ES-I3 (cell line): Measurements from ENCODE around the gene ISCU.

Experiments
- H3K36me3 ChIP-seq: 2 replicates; pipeline ENCODE4 v1.6.1; 2013; ENCODE audit warnings: mild to moderate bottlenecking, low read length, control low read depth, moderate library complexity; ENCODE audit not compliant: insufficient read depth
- H3K4me1 ChIP-seq: 2 replicates; pipeline ENCODE4 v1.6.1; 2013; ENCODE audit warnings: mild to moderate bottlenecking, control low read depth, low read length; ENCODE audit not compliant: insufficient read depth
- H3K9ac ChIP-seq: 2 replicates; pipeline ENCODE4 v1.6.1; 2013; ENCODE audit warnings: low read depth, mild to moderate bottlenecking, low read length, moderate library complexity
- H3K9me3 ChIP-seq: 2 replicates; pipeline ENCODE4 v1.6.1; 2013; ENCODE audit warnings: mild to moderate bottlenecking, low read length, moderate library complexity; ENCODE audit not compliant: control insufficient read depth, insufficient read depth

Gene ISCU

DNA sequence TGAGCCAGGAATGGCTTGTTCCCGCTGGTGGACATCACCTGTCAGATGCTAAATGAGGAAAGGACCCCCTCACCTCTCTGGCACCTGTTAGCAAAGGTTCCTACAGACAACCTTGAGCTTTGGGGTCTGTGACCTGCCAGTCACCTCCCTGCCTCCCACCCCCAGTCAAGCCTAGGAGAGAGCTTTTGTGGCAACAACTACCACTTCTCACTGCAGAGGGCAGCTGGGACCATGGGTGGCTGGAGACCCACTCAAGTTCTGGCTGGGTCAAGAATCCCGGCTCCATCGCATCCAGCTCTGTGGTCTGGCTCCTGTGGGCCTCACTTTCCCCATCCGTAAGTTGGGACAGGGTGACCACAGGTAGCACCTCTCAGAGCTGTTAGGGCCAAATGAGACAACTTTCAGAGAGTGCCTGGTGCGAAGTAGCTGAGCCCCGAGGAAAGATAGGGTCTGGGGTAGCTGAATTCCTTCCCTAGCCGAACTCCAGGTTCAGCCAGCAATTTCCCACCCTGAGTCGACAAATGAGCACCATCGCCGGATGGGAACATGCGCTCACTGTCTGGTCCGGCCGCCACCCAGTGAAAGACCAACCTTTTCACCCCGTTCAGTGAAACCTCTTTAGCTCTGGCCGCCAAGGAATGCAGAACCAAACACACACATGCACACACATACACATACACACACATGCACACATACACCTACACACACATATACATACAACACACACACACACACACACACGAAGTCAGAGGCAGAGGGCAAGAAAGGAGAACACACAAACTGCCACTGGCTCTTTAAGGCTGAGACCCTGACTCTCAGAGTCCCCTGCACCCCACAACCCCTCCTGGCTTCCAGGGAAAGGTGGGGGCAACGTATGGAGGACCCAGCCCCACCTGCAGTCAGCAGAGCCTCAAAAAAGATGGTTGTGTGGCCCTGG is 33.6 kb downstream of the ISCU start:
- Histone ChIP-seq H3K36me3 (no peaks in the 10 kb centered on the region), H3K9me3 (no peaks in the 10 kb centered on the region), H3K4me1 (peaks cover 11% of the 10 kb centered on the region; the same call in 1 of the 2 replicates), H3K9ac (no peak overlapping the region)

DNA sequence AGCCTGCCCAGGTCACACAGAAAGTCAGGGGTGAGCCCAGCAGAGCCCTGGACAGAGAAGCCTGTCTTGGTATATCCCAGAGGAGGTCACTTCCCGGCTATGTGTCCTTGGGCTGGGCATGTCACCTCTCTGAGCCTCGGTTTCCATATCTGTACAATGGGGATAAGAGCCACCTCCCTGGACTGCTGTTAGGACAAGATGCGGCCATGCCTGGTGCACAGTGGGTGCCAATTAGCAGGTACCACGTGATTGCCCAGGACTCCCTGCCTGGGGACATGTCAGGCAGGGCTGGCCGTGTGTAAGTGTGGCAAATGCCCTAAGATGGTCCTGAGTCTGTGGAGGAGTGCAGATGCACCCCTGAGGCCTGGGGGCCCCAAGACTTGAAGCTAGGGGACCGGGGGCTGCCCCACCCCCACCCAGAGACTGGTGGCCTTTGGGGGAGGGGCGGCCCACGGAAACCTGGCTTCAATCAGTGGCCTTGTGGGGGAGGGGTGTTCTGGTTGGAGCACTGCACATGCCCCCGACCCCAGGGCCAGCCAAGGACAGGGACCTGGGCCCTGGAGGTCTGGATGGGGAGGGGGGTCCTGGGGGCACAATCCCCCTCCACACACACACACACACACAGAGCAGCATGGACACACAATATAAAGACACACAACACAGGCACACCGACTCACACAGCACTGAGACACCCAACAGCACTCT is 34.6 kb downstream of the ISCU start:
- no peaks in the 10 kb centered on the region for H3K36me3 ChIP-seq
- no peaks in the 10 kb centered on the region for H3K9me3 ChIP-seq
- H3K4me1 ChIP-seq = peaks cover 11% of the 10 kb centered on the region; the same call in 1 of the 2 replicates
- no peak overlapping the region for H3K9ac ChIP-seq

DNA sequence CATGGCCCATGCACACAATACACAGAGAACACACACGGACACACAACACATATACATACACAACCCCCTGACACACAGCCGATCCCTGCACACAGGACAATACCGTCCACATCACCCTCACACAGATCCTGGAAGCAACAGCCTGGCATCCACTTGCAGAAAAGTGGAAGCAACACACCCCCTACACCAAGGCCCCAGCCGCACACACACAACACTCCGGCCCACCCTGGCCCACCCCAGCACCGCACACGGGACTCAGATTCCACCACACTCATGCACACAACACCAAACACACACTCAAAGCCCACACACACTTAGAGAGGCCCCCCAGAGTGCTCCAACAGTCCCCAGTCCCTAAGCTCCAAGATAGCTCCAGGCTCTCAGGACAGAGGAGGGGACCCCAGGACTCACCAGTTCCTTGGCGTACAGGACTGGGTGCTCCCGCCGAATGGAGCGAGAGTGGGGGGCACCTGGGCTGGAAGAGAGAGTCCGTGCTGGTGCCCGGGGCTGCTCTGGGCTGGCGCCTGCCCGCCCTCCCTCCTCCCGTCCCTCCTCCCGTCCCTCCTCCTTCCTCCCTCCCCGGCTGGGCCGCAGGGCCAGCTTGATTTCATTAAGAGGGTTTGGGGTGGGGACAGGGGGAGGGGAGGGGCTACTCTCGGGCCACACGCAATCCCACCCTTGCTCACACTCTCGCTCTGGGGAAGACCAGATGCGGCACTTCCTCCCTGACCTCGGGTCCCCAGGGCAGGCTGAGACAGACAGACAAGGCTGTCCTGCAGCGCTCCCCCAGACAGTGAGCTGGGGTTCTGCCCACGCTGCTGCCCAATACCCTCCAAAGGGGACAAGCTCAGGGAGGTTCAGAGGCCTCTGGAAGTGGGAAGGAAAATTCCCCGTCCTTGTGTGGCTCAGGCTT is 35.4 kb downstream of the ISCU start, which contains the start of gene TMEM119:
TMEM119 (minus strand) TSS at position 526 of the 913 bp plus-strand sequence. CDS start 5,701 bp downstream, outside the sequence.
- peaks cover 11% of the 10 kb centered on the region; the same call in 1 of the 2 replicates for H3K4me1 ChIP-seq
- no peaks in the 10 kb centered on the region for H3K36me3 ChIP-seq
- no peak within 1 kb of the TSS for H3K9ac ChIP-seq
- no peaks in the 10 kb centered on the region for H3K9me3 ChIP-seq

DNA sequence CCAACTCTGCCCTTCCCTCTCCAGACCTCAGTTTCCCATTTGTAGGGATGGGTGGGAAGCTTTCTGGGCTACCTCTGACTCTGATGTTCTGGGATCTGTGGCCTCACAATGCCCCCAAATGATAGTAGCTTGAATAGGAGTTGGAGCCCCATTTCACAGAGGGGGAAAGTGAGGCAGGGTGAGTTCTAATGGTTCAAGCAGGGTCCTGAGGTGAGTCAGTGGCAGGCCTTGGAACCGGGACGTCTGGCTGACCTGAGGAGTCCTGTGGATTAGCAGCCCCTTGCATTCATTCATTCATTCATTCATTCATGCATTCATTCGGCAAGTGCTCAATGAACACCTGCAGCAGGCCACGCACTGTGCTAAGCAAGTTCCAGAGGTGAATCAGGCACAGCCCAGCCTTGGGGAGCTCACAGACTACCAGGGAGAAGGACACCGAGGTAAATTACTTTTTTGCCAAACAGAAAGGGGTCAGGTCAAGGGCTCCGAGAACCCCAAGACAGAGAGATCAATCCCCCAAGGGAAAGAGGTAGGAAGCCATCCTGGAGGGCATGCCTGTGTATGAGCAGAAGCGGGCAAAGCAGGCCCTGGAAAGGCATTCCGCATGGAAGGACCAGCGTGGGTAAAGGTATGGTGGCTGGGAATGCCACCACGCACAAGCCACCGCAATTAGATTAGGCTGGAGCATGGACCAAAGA is 36.3 kb downstream of the ISCU start:
- no peaks in the 10 kb centered on the region for H3K36me3 ChIP-seq

DNA sequence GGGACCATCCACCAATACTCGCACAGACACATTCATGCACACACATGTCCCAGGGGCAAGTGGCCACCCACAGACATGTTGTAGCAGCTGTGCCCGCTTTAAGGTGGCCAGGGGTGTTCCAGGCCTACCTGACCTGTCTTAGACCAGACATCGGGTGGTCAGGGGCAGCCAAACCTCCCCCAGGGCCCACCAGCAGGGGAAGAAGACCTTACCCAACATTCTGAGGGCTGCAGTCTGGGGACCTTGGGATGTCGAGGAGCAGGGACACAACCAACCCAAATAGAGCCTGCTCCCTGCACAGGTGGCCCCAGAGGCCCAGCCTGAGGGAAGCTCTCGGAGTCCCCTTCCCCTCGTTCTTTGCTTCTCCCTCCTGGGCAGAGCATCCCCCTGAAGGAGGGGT is 37.1 kb downstream of the ISCU start:
- no peak overlapping the region for H3K9ac ChIP-seq
- H3K36me3 ChIP-seq = no peaks in the 10 kb centered on the region
- peaks cover 11% of the 10 kb centered on the region for H3K4me1 ChIP-seq
- no peaks in the 10 kb centered on the region for H3K9me3 ChIP-seq

More for the DNA sequence above, 36.3 kb downstream of the ISCU start:
- no peaks in the 10 kb centered on the region for H3K9me3 ChIP-seq
- peaks cover 11% of the 10 kb centered on the region; the same call in 1 of the 2 replicates for H3K4me1 ChIP-seq
- no peak overlapping the region for H3K9ac ChIP-seq

DNA sequence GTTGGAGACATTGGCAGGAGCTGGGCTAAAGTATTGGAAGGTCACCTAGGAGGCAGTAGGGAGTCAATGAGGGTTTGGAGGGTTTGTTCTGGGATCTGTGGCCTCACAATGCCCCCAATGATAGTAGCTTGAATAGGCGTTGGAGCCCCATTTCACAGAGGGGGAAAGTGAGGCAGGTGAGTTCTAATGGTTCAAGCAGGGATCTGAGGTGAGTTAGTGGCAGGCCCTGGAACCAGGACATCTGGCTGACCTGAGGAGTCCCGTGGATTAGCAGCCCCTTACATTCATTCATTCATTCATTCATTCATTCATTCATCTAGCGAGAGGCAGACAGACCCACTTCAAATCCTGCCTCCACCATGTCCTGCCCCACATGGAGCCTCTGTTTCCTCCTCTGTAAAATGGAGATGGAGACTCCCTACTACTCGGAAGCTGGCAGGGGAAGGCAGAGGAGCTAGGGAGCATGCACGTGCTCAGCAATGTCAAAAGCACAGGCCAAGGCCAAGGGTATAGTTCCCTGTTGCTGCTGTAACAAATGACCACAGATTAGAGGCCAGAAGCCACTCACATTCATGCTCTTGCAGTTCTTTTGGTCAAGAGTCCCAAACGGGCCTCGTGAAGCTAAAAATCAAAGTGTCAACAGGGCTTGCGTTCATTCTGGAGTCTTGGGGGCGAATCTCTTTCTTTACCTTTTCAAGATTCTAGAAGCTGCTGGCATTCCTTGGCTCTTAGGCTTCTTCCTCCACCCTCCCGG is 37.7 kb downstream of the ISCU start:
- Histone ChIP-seq H3K9ac (no peak overlapping the region), H3K36me3 (no peaks in the 10 kb centered on the region), H3K9me3 (no peaks in the 10 kb centered on the region), H3K4me1 (peaks cover 12% of the 10 kb centered on the region)

DNA sequence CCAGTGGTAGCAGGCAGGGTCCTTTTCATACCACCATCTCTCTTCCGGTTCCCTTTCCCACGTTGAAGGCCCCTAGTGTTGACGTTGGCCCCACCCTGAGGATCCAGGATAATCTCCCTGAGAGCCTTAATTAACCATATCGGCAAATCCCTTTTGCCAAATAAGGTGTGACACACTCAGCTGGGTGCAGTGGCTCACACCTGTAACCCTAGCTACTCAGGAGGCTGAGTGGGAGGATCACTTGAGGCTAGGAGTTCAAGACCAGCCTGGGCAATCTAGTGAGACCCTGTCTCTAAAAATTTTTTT is 38.3 kb downstream of the ISCU start:
- Histone ChIP-seq H3K4me1 (peaks cover 12% of the 10 kb centered on the region), H3K9me3 (no peaks in the 10 kb centered on the region), H3K36me3 (no peaks in the 10 kb centered on the region), H3K9ac (no peak overlapping the region)

DNA sequence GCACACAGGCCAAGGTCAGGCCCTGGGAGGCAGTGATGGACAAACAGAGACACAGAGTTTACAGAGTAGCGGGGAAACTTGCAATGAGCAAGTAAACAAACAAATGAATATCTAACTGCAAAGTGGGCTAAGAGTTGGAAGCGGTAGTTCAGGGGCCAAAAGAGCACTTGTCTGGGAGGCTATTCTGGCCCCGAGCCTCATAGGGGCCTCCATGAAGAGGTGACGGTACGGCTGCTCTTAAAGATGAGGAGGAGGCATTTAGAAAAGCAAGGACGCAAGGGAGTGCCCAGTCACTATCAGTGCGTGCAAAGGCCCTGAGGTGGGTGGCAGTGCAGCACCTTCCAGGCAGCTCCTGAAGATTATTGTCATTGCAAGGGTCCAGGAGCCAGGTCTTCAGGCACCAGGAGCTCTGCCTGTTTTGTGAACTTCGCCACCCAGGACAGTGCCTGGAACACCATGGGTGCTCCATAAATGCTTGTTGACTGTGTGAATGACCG is 39.9 kb downstream of the ISCU start:
- no peaks in the 10 kb centered on the region for H3K9me3 ChIP-seq
- H3K9ac ChIP-seq = no peak overlapping the region
- peaks cover 16% of the 10 kb centered on the region for H3K4me1 ChIP-seq
- H3K36me3 ChIP-seq = no peaks in the 10 kb centered on the region

DNA sequence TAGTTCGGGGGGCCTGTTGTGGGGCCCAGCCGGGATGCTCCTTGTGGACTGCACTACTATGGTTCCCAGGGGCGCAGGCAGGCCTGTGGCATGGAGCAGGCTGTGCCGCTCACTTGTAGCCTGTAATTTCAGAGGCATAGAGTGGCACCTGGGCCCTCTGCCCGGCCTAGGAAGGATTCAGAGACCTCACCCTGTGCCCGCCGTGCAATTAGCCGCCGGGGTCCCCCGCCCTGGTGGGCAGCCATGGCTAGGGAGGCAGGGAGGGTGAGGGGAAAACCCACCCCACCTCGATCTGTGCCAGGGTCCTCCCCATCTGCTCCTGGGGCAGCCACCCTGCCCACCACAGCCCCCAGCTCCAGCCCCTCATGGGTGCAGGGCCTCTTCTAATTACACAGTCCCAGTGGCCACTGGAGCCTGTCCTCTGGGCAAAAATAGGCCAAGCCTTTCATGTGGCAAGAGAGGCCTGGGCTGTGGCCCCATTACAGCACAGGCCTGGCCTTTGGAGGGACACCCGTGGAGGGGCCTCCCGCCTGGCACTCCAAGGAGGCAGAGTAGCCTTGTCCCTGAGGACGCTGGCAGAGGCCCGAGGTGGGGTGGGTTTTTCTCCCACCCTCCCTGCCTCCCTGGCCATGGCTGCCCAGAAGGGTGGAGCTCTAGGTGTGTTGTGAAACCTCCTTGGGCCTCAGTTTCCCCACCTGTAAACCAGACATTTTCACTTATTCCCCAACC is 40.7 kb downstream of the ISCU start:
- Histone ChIP-seq H3K4me1 (peaks cover 11% of the 10 kb centered on the region), H3K36me3 (no peaks in the 10 kb centered on the region), H3K9me3 (no peaks in the 10 kb centered on the region), H3K9ac (no peak overlapping the region)

DNA sequence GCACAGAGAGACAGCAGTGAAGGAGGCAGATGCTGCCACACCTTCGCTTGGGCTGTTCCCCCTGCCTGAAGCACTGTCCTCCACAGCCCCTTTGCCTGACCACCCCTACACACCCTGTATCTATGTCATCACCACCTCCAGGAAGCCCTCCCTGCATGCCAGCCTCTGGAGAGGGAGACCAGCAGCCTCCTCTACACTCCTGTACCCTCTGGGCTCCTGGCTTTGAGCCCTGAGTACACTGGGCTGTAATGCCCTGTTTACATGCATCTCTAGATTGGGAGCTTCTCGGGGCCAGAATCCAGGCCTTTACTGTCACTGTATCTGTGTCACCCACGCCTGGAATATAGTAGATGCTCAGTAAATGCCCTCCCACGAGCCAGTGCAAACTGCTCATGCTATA is 41.3 kb downstream of the ISCU start:
- no peaks in the 10 kb centered on the region for H3K36me3 ChIP-seq
- no peak overlapping the region for H3K9ac ChIP-seq
- H3K9me3 ChIP-seq = no peaks in the 10 kb centered on the region
- H3K4me1 ChIP-seq = peaks cover 9% of the 10 kb centered on the region

DNA sequence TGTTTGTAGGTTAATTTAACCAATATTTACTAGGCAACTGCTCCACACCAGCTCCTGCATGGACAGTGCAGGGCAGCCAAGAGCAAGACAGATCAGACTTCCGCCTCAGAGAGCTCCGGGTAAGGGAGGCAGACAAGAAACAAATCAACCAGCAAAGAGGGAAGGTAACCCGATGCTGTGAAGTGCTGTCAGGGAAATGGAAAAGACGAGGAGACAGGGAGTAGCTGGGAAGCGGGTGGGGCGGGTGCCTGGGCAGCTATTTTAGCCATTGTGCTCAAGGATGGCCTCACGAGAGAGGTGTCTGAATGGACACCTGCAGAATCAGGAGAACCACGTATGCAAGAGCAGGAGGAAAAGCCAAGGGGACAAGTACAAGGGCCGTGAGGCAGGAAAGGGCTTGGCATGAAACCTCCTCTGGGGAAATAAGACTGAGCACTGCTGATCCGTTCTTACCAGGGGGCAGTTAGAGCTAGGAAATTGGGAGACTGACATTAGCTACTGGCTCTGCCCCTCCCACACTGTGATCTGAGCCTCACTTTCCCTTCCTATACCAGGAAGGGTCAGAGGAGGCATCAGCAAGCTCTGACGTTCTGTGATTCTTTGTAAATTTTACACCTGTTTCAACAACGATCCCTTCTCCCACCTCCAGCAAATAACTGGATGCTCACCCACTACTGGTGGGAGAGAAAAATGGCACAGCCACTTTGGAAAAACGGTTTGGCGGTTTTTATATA is 42.0 kb downstream of the ISCU start:
- Histone ChIP-seq H3K4me1 (peaks cover 9% of the 10 kb centered on the region), H3K9me3 (no peaks in the 10 kb centered on the region), H3K9ac (no peak overlapping the region), H3K36me3 (no peaks in the 10 kb centered on the region)

DNA sequence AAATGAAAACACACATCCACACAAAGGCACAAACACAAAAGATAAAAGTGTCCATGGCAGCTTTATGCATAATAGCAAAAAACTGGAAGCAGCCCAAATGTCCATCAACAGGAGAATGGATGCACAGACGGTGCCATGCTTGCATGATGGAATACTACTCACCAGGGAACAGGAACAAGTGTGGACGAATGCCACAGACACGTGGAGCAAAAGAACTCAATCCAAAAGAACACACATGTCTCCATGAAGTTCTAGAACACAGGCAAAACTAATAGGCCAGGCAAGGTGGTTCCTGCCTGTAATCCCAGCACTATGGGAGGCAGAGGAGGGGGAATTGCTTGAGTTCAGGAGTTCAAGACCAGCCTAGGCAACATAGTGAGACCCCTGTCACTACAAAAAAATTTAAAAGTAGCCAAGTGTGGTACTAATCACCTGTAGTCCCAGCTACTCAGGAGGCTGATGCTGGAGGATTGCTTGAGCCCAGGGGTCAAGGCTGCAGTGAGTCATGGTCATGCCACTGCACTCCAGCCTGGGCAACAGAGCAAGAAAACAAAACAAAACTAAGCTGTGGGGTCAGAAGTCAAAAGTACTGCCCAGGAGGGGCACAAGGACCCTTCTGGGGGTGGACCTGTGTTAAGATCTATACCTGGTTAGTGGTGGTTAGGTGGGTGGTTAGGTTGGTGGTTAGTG is 42.7 kb downstream of the ISCU start:
- no peaks in the 10 kb centered on the region for H3K36me3 ChIP-seq
- H3K4me1 ChIP-seq = peaks cover 9% of the 10 kb centered on the region
- no peaks in the 10 kb centered on the region for H3K9me3 ChIP-seq
- H3K9ac ChIP-seq = no peak overlapping the region
